B cell (primary cell): Measurements from ENCODE around the gene NF2.

Experiments used
- EZH2 ChIP-seq: IDR thresholded peaks from 2 replicates; pipeline ENCODE4 v1.6.1; 2012; ENCODE audit warnings: borderline replicate concordance, low read depth, mild to moderate bottlenecking, moderate library complexity, low read length; ENCODE audit not compliant: insufficient read depth, poor library complexity, severe bottlenecking
- TF ChIP-seq, protein P1 (sequence below): fragments of 200-600 bp; IDR thresholded peaks from one replicate; pipeline ENCODE4 v1.8.0; 2022; ENCODE audit warnings: antibody characterized with exemption, mild to moderate bottlenecking

DNA sequence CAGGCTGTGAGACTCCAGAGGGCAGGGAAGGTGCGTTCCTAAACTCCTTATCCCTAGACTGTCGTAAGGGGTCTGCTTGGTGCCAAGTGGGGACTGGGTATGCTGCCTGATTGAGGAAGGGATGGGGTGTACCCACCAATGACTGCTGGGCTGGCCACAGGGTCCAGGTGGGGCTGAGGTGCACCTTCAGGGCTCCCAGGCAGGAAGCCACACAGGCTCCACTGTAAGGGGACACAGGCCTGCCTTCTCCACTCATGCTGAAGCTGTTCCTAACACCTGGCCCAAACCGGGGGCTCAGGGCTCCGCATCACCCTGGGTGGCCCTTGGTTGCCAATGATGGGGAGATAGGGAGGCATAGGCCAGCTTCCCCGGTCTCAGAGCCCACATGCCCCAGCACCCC lies 136.8 kb downstream of the NF2 start:
- TF ChIP-seq, protein P1, sequence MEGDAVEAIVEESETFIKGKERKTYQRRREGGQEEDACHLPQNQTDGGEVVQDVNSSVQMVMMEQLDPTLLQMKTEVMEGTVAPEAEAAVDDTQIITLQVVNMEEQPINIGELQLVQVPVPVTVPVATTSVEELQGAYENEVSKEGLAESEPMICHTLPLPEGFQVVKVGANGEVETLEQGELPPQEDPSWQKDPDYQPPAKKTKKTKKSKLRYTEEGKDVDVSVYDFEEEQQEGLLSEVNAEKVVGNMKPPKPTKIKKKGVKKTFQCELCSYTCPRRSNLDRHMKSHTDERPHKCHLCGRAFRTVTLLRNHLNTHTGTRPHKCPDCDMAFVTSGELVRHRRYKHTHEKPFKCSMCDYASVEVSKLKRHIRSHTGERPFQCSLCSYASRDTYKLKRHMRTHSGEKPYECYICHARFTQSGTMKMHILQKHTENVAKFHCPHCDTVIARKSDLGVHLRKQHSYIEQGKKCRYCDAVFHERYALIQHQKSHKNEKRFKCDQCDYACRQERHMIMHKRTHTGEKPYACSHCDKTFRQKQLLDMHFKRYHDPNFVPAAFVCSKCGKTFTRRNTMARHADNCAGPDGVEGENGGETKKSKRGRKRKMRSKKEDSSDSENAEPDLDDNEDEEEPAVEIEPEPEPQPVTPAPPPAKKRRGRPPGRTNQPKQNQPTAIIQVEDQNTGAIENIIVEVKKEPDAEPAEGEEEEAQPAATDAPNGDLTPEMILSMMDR: no peak
- TF ChIP-seq EZH2: no peak
